IPS-NIHi7 (cell line): ENCODE results near the gene NAV3.

Source experiments
- DNase-seq: peaks from one replicate; pipeline ENCODE4 v3.0.0; 2012; ENCODE audit warnings: mixed read lengths; ENCODE audit errors: extremely low spot score

The NAV3 gene

GRCh38 chr12:77841521-77841920 lies 10.8 kb downstream of the NAV3 start:
- no peak for DNase-seq

DNA sequence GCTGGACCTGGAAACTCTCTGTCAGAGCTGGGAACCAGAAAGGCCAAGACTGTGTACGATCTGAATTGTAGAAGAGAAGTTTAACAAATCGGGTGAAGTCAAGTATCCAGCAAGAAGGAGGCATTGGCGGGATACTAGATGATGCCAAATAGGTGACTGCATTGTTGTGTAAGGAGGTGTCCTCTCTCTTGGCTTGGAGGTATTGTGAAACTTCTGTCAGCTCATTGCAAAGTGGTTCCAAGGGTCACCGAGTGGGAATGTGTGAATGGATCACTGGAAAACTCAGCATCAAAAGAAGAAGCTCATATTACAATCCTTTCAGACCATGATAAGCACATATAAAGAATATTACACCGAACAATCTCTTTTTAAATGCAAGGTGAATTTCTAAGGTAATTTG lies 11.7 kb downstream of the NAV3 start:
- no peak for DNase-seq

GRCh38 chr12:77845831-77846230 lies 15.1 kb downstream of the NAV3 start:
- DNase-seq: no peak

GRCh38 chr12:77847060-77847541 lies 16.4 kb downstream of the NAV3 start:
- DNase-seq: no peak

DNA sequence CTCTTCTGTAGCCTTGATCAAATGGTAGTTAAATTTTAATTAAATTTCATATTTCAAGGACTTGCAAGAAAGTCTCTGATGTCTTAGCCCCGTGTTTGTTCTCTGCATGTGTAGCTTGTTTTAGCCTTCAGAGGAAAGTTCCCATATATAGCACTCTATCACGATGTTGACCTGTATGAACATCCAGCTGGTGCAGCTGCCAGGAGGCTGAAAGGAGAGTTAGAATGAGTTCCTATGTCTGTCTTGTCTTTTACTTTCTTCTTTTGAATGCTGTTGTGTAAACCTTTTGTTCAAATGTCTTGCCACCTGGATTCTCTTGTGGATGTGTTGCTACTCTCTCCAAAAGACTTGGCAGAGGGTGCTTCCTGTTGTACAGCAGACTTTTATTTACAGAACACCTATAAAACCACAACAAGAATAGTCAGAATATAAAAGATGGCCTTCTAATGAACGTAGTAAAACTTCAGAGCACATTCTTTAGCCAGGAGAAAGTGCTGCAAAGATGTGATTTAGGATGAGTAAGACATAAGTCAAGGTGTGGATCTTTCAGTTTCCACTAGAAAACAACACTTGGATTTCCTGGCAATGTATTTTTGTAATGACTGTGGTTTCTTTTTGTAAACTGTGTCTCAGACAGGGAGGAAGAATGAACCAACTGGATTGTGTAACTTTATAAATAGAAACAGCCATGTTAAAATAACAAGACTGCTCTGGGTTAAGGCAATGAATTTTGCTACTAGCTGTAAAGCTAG lies 17.2 kb downstream of the NAV3 start:
- DNase-seq: no peak

- no peak for DNase-seq
Measured at GRCh38 chr12:77850129-77850528, 19.4 kb downstream of the NAV3 start.

DNA sequence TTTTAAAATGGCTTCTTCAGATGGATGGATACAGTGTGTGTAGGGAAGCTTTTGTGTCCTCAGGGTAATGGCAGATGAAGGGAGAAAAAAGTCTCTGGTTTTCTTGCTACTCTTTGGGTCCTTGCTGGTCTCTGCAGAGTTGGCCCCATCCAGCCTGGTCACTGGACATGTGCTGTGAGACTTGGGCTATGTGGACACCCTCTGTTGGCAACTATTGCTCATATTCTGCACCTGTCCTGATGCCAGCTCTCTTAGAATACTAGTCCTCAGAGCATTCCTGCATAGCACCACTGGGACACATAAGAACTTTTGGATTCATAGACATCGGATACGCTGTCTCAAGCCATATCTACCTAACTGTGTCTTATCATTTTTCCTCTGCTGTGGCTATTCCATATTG lies 20.0 kb downstream of the NAV3 start:
- DNase-seq: no peak

GRCh38 chr12:77855548-77855947 lies 24.9 kb downstream of the NAV3 start:
- no peak for DNase-seq

GRCh38 chr12:77861317-77861716 lies 30.6 kb downstream of the NAV3 start:
- no peak for DNase-seq

DNA sequence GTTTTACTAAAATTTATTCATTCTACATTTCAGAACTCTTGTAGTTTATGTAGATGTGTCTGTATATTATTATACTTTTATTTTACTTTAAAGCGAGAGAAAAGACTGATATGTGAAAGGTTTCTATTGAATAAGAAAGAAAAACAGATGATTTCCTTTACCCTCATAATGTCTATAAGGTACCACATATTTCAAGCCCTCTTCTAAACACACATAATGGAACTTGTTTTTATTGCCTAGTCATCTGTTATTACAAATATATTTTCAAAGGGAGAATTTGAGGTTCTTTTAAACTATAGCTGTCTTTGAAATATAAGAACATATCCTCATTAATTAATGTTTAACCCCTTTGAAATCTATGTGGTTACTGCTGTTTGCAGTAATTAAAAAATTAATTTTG lies 34.5 kb downstream of the NAV3 start:
- DNase-seq: no peak

DNA sequence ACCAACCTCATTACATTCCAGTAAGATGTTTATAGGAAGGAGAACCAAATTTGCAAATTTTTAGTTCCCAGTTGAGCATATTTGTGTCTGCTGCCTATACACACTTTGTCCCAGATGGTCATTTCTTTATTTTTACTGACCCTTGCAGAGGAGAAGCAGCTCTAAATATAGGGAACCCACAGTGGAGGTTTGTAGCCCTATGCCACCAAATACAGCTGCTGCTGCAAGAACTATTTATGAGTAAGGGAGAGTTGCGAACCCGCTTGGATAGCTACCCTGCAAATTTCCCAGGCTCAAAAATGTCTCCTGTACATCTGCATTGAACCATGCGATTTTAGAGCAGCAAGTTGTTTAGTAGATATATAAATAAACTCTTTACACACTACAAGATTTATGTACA lies 48.2 kb downstream of the NAV3 start:
- no peak for DNase-seq

DNA sequence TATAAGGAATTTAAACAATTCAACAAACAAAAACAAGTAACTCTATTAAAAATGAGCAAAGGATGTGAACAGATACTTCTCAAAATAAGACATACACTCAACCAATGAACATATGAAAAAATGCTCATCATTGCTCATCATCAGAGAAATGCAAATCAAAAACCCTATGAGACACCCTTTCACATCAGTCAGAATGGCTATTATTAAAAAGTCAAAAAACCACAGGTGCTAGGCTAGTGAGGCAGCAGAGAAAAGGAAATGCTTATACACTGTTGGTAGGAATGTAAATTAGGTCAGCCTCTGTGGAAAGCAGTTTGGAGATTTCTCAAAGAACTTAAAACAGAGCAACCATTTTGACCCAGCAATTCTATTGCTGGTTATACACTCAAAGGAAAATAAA lies 52.0 kb downstream of the NAV3 start:
- DNase-seq: no peak

GRCh38 chr12:77888611-77889010 lies 57.9 kb downstream of the NAV3 start:
- no peak for DNase-seq

DNA sequence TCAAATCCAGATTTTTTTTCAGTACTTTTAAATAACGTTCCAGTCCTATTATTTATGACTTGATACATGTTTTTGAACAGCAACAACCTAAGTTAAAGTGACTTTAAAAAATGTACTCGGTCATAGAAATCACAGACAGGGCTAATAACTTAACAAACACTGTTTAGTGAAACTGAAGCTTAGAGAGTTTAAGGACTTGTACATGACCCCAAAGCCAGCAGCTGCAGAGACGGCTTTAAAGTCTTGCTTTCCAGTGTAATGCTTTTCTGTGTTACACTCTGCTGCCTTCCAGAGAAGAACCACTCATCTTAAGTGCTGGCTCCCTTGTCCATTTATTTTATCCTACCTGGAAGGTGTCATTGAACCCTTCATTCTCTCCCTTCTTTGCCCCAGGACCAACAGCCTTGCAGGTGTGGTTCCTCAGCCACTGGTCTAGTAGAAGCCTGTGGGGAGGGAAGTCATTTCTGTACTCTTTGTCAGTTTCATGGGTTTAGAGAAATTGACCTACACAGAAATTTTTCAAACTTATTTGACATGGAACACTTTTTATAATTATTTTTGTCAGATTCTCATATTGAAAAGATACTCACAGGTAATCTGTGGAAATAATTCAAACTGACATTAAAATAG lies 60.9 kb downstream of the NAV3 start:
- DNase-seq: no peak

GRCh38 chr12:77893918-77894317 lies 63.2 kb downstream of the NAV3 start:
- no peak for DNase-seq

DNA sequence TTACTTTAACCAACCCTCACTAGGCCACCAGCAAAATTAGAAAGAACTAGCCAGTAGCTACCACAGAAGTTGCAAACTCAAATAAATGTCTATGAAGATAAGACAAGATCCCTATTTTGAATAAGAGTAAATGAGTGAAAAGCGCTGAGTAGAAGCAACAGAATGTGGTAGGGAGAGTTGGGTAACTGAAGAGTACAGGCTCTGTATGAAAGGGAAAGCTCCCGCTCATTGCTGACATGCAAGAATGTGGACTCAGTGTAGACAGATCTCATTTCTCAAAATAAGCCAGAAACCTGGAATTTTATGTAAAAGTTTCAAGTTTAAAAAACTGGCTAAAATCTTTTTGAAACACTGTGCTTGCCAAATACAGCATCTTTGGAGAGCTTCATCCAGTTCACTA lies 63.9 kb downstream of the NAV3 start:
- DNase-seq: peak; percentile 9

- DNase-seq: no peak
Measured at GRCh38 chr12:77895699-77896098, 65.0 kb downstream of the NAV3 start.

- no peak for DNase-seq
Measured at GRCh38 chr12:77907936-77908335, 77.2 kb downstream of the NAV3 start.

GRCh38 chr12:77914081-77914488 lies 83.4 kb downstream of the NAV3 start:
- no peak for DNase-seq

DNA sequence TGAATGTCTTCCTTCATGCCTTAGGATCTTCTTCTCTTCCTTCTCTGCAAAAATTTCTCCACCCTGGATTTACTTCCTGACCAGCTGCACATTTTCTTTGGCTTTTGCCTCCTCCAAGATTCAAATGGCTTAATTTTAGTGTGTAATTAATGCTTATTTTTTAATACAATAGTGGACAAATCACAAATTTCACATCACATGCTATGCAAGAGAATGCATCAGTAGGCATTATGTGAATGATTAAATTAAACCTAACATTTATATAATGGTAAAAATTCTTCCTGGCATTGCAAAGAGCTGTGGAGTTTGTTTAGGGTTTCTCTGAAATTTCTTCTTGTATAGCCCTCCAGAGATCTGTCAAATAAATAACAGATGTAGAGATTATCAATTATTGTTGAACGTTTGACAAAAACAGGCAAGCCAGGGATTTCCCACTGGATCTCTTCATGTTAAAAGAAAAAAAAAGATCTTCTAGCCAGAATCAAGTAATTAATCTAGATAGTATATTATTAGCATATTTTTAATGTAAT lies 84.4 kb downstream of the NAV3 start:
- no peak for DNase-seq

DNA sequence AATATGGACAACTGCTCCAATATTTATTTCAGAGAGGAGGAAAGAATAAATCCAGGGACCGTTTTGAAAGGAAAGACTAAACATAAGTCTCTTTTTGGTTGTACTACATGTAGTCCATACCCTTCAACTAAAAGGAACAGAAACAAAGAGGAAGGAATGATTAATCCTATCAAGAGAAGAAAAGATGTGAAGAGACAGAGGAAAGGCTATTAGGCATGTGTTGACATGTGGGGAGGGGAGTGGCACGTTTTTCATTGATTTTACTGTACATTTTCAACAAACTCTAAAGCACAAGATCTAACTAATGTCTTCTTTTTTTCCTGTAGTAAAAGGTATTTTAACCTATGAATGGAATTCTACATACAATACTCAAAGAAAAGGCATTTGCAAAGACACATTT lies 85.6 kb downstream of the NAV3 start:
- DNase-seq: no peak

- DNase-seq: no peak
Measured at GRCh38 chr12:77918046-77918445, 87.4 kb downstream of the NAV3 start.

DNA sequence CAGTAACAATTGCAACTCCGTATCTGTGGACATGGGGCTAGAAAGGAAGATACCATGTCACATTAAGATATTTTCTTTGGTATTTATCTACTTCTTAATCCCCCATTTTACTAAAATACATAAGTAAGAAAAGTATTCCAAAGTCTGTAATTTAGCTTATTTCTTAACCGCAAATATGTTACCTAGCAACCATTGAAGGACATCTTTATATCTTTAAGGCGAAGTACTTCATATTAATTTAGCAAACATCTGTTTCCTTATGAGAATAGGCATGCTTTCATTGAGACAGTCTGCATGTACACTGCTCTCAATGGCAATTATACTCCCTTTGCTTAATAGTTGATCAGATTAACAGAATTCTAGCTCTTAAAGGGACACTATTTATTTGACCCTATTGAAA lies 88.8 kb downstream of the NAV3 start:
- DNase-seq: no peak
